GM13977 (cell line): ENCODE results near the gene MYH14.

Source experiments
- DNase-seq: peaks from one replicate; pipeline ENCODE4 v3.0.0; 2012; ENCODE audit warnings: low spot score
- in situ Hi-C: fragments of 300-500 bp; cut with MboI; formaldehyde crosslinking; loops from one replicate; pipeline ENCODE4 v1.12.0; 2022; ENCODE audit warnings: low sequenced_read_pairs, low pct_unique_long_range_greater_than_20kb, mixed read lengths, inconsistent platforms; ENCODE audit not compliant: unreplicated experiment
- TF ChIP-seq, protein P1 (sequence below): IDR thresholded peaks from 2 replicates; pipeline ENCODE4 v1.5.1; 2012; ENCODE audit warnings: mild to moderate bottlenecking, control low read depth; ENCODE audit not compliant: insufficient read depth; ENCODE audit errors: extremely low read depth, missing control alignments

Gene MYH14

DNA sequence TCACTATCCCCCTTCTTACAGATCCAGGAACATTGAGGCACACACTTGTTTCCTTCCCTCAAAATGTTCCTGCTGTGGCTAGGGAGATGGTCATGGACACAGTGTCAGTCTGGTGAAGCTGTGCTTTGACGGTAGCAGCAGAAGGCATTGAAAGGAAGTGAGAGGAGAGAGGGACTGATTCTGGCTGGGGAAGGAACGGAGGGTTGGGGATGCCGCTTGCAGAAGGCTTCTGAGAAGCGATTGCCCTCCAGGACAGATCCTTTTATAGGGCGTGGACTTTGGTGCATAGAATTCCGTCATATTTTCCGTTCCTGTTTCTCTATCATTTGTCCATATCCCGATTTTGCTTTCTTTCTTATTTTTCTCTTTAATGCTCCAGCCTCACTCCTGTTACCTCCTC lies 14.1 kb upstream of the MYH14 start:
- TF ChIP-seq, protein P1, sequence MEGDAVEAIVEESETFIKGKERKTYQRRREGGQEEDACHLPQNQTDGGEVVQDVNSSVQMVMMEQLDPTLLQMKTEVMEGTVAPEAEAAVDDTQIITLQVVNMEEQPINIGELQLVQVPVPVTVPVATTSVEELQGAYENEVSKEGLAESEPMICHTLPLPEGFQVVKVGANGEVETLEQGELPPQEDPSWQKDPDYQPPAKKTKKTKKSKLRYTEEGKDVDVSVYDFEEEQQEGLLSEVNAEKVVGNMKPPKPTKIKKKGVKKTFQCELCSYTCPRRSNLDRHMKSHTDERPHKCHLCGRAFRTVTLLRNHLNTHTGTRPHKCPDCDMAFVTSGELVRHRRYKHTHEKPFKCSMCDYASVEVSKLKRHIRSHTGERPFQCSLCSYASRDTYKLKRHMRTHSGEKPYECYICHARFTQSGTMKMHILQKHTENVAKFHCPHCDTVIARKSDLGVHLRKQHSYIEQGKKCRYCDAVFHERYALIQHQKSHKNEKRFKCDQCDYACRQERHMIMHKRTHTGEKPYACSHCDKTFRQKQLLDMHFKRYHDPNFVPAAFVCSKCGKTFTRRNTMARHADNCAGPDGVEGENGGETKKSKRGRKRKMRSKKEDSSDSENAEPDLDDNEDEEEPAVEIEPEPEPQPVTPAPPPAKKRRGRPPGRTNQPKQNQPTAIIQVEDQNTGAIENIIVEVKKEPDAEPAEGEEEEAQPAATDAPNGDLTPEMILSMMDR = no peak
- in situ Hi-C loops = no loop called here
- DNase-seq = no peak

DNA sequence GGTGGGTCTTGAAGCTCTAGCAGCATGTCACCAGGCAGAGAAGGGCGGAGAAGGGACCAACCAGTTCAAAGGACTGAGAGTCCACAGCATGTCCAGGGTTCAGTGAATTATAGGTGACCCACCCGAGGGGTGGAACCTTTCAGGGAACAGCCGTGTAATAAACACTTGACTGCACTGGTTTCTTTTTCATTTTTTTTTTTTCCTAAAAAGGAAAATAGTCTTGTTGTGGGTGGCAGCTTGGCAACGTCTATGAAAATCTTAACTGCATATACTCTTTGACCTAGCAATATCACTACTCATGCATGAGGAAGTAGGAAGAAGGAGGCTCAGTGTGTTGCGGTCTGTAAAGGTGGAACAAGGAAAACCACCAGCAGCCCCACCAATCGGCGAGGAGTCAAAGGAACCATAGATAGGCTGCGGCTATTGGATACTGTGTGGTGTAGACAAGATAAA lies 13.0 kb upstream of the MYH14 start:
- DNase-seq = no peak
- in situ Hi-C loops = no loop called here
- TF ChIP-seq, protein P1 = no peak

- in situ Hi-C loops = no loop called here
- TF ChIP-seq, protein P1 = no peak
- DNase-seq = no peak
These were observed 12.2 kb upstream of the MYH14 start for GRCh38 chr19:50191216-50191615.

DNA sequence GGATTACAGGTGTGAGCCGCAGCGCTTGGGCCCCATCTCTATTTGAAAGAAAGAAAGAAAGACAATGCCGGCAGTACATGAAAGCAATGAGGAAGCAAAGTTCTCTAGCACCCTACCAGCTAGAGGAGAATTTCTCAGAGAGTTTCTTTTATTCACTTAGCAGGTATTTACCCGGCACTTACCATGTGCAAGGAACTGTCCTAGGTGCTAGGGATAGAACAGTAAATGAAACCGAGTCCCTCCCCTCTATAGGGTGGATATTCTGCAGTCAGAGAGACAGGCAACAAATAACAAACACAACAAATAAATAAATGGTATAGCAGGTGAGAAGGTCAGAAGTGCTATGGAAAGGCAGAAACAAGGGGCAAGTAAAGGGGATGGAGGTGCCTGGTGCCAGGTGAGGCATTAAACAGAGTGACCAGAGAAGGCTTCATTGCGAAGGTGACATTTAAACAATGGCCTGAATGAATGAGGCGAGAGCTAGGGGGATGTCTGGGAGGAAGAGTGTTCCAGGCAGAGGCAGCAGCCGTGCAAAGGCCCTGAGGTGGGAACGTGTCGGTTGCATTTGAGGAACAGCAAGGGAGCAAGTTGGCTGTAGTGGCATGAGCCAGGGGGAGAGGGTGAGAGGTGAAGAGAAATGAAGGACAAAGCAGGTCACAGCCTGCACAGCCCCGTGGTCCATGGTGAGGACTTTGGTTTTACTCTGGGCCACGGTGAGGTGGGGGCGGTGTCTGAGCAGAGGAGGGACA lies 10.8 kb upstream of the MYH14 start:
- no peak for DNase-seq
- in situ Hi-C loops = no loop called here
- TF ChIP-seq, protein P1 = no peak

- DNase-seq = no peak
- in situ Hi-C loops = no loop called here
- TF ChIP-seq, protein P1 = no peak
These were observed 8.2 kb upstream of the MYH14 start for GRCh38 chr19:50195224-50195623.

DNA sequence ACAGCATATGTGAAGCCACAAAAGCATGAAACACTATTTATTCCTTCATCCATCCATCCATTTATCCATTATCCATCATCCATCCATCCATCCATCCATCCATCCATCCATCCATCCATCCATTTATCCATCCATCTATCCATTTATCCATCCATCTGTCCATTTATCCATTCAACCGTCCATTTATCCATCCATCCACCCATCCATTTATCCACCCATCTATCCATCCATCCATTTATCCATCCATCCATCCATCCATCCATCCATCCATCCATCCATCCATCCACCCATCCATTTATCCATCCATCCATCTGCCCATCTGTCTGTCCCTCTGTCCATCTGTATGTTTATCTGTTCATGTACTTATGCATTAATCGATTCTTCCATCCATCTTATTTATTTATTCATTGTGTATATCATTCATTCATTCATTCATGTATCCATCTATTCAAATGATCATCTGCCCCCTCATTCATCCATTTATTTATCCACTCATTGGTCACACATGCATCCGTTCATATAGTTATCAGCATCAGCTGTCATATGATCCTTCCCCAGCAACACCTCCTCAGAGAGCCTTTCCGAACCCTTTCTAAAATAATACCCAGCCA lies 7.0 kb upstream of the MYH14 start:
- in situ Hi-C loops = no loop called here
- DNase-seq = no peak
- TF ChIP-seq, protein P1 = no peak
